ENCODE data around the gene CAV2. TPM values are rescaled to one million over a fixed set of nuclear protein-coding genes. Genes with fewer than 3 reads are reported as not detected.

The CAV2 gene
- total and polyA plus RNA-seq, 9 of the 15 experiments (the other 6 are each of a cell fraction or from before 2014, with no cell fraction given): 16.1 to 137 (median 38.3) TPM

DNA sequence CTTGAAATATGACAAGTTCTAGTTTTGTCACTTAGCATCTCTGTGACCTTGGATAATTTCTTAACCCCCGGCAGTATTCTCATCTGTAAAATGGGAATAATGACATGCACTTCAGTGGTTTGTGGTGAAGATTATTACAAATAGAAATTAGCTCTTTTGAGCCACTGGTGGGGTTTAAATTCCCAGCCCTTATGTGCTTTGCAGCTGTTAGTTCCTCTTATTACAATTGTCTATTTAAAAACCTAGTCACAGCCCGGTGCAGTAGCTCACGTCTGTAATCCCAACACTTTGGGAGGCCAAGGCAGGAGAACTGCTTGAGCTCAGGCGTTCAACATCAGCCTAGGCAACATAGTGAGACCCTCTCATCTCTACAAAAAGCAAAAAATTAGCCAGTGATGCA lies 55.4 kb downstream of the CAV2 start:
- Histone ChIP-seq H3K9me1 (ENCODE audit: control insufficient read depth, insufficient read depth, low read length) (no peaks in the 10 kb centered on the region), H3K27ac (ENCODE audit: extremely low read depth, low read depth, low read length) (no peak overlapping the region), H3K9ac (ENCODE audit: insufficient read depth in 1 of 2, low read depth in 2 of 2, low read length in 2 of 2) (no peak overlapping the region), H3K4me1 (replicated peaks in 1 of 2; ENCODE audit: control insufficient read depth in 2 of 2, insufficient read depth in 2 of 2, low read length in 2 of 2) (no peaks in the 10 kb centered on the region), H2AFZ (ENCODE audit: low read depth, low read length) (no peak overlapping the region), H3K36me3 (ENCODE audit: control insufficient read depth, insufficient read depth, low read length) (no peaks in the 10 kb centered on the region), H4K20me1 (replicated peaks; ENCODE audit: control insufficient read depth, insufficient read depth, low read length) (no peaks in the 10 kb centered on the region), H3K4me2 (ENCODE audit: insufficient read depth, low read length) (no peak overlapping the region), H3K79me2 (ENCODE audit: control insufficient read depth, insufficient read depth, low read length) (no peaks in the 10 kb centered on the region), H3K4me3 (no peak overlapping the region), H3K27me3 (ENCODE audit: control insufficient read depth in 2 of 2, insufficient read depth in 2 of 2, low read length in 2 of 2) (peaks cover 12 to 18% of the 10 kb centered on the region in 2 experiments; a peak in 3 of 5 replicates), H3K9me3 (replicated peaks; ENCODE audit: control insufficient read depth, insufficient read depth, low read depth, low read length) (no peaks in the 10 kb centered on the region)
- ChIA-PET POLR2A (interaction anchor here (0.6 kb wide), 1 partner anchor 28 kb away, joined by 6 read pairs; no protein-coding TSS in a partner anchor), CTCF (ENCODE audit: low intra/inter-chr PET ratio) (no interaction called here)
- intact Hi-C loops (cut with micrococcal nuclease) (no loop called here), in situ Hi-C loops (cut with MboI) (no loop called here)
- no TSS peak for BruUV-seq (replicated peaks)
- no peak for ATAC-seq
- DNase-seq (ENCODE audit: extremely low read depth in 1 of 4, low spot score in 3 of 4): no peak
- 0% methylated on average over 4 of the region's 4 CpGs for WGBS (ENCODE audit: insufficient coverage, low coverage, missing lambda C conversion rate)
- no peak for FAIRE-seq
- no peak for TF ChIP-seq MAX (CRISPR knock-in tag; IDR thresholded peaks at IDR 0.05)
- TF ChIP-seq ESRRA (IDR thresholded peaks at IDR 0.05; ENCODE audit: borderline replicate concordance, low read depth): peak; percentile 42
- TF ChIP-seq RBM25 (IDR thresholded peaks at IDR 0.05; ENCODE audit: low read depth, low read length, severe bottlenecking): peak; percentile 37
- TF ChIP-seq MTA2 (IDR thresholded peaks at IDR 0.05; ENCODE audit: low read depth): no peak

DNA sequence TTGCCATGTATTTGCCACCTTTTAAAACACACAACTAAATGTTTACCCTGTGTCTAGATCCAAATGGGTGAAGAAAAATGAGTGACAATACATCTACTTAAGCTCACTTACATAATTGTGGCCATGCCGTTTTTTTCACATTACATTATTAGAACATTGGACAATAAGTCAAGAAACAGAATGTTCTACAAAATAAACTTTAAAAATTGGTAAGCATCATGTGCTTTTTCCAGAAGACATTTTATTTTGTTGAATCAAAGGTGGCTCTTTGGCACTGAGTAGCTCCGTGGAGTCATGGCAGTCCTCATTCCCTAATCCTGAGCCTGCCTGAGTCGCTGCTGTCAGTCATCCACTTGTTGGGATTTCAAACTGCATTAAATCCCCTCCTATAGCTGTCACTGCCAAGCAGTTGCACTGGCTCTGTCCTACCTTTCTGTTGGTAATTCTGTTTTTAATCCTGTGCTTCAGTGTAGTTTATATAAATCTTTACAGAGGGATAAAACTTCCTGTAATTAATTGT lies 57.6 kb downstream of the CAV2 start:
- H3K9me3 ChIP-seq (replicated peaks; ENCODE audit: control insufficient read depth, insufficient read depth, low read depth, low read length): no peaks in the 10 kb centered on the region
- POLR2A ChIA-PET: interaction anchor here (0.7 kb wide), 2 partner anchors 49 to 236 kb away, joined by 3 read pairs; no protein-coding TSS in a partner anchor
- no peak overlapping the region for H3K9ac ChIP-seq (ENCODE audit: insufficient read depth in 1 of 2, low read depth in 2 of 2, low read length in 2 of 2)
- H2AFZ ChIP-seq (ENCODE audit: low read depth, low read length): no peak overlapping the region
- ATAC-seq: no peak
- H3K36me3 ChIP-seq (ENCODE audit: control insufficient read depth, insufficient read depth, low read length): no peaks in the 10 kb centered on the region
- BruUV-seq (replicated peaks): no TSS peak
- H3K4me3 ChIP-seq: no peak overlapping the region
- CTCF ChIA-PET (ENCODE audit: low intra/inter-chr PET ratio): no interaction called here
- no peak for FAIRE-seq
- WGBS (ENCODE audit: insufficient coverage, low coverage, missing lambda C conversion rate): 1% methylated on average over 3 of the region's 3 CpGs
- intact Hi-C loops (cut with micrococcal nuclease) (no loop called here), in situ Hi-C loops (cut with MboI) (no loop called here)
- no peaks in the 10 kb centered on the region for H4K20me1 ChIP-seq (replicated peaks; ENCODE audit: control insufficient read depth, insufficient read depth, low read length)
- H3K4me2 ChIP-seq (ENCODE audit: insufficient read depth, low read length): no peak overlapping the region
- H3K27ac ChIP-seq (ENCODE audit: extremely low read depth, low read depth, low read length): no peak overlapping the region
- peaks cover 11 to 17% of the 10 kb centered on the region in 2 experiments; a peak in 3 of 5 replicates for H3K27me3 ChIP-seq (ENCODE audit: control insufficient read depth in 2 of 2, insufficient read depth in 2 of 2, low read length in 2 of 2)
- H3K9me1 ChIP-seq (ENCODE audit: control insufficient read depth, insufficient read depth, low read length): no peaks in the 10 kb centered on the region
- H3K4me1 ChIP-seq (replicated peaks in 1 of 2; ENCODE audit: control insufficient read depth in 2 of 2, insufficient read depth in 2 of 2, low read length in 2 of 2): no peaks in the 10 kb centered on the region
- no peaks in the 10 kb centered on the region for H3K79me2 ChIP-seq (ENCODE audit: control insufficient read depth, insufficient read depth, low read length)
- DNase-seq (ENCODE audit: extremely low read depth in 1 of 4, low spot score in 3 of 4): no peak
- no peak for TF ChIP-seq DEAF1 (CRISPR knock-in tag; IDR thresholded peaks at IDR 0.05)
- TF ChIP-seq MAFK (IDR thresholded peaks at IDR 0.05; ENCODE audit: low read length): no peak
- TF ChIP-seq, protein P1, sequence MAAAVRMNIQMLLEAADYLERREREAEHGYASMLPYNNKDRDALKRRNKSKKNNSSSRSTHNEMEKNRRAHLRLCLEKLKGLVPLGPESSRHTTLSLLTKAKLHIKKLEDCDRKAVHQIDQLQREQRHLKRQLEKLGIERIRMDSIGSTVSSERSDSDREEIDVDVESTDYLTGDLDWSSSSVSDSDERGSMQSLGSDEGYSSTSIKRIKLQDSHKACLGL (CRISPR knock-in tag; IDR thresholded peaks at IDR 0.05; ENCODE audit: borderline replicate concordance, poor library complexity, severe bottlenecking): no peak
- TF ChIP-seq HMG20B (CRISPR knock-in tag; IDR thresholded peaks at IDR 0.05): no peak
- TF ChIP-seq KAT2B (IDR thresholded peaks at IDR 0.05; ENCODE audit: low read depth, low read length): no peak
- no peak for TF ChIP-seq ZNF79 (CRISPR knock-in tag; IDR thresholded peaks at IDR 0.05; ENCODE audit: low read depth)
- TF ChIP-seq STAT6 (CRISPR knock-in tag; IDR thresholded peaks at IDR 0.05): no peak

Data from K562 (cell line).